CD4-positive, alpha-beta T cell treated with Interleukin-6 at 100 ng/mL for 8 hours (primary cell): ENCODE results near the gene CASP8.
"Not testable (repeated sequence)": the region's sequence is repeated elsewhere in the genome, so short reads cannot be mapped to it uniquely, and the experiment has no call there.

ENCODE experiments used
- DNase-seq: peaks from one replicate; pipeline ENCODE4 v3.0.0-alpha.2; 2020; ENCODE audit warnings: mixed read lengths, low spot score

The CASP8 gene

DNA sequence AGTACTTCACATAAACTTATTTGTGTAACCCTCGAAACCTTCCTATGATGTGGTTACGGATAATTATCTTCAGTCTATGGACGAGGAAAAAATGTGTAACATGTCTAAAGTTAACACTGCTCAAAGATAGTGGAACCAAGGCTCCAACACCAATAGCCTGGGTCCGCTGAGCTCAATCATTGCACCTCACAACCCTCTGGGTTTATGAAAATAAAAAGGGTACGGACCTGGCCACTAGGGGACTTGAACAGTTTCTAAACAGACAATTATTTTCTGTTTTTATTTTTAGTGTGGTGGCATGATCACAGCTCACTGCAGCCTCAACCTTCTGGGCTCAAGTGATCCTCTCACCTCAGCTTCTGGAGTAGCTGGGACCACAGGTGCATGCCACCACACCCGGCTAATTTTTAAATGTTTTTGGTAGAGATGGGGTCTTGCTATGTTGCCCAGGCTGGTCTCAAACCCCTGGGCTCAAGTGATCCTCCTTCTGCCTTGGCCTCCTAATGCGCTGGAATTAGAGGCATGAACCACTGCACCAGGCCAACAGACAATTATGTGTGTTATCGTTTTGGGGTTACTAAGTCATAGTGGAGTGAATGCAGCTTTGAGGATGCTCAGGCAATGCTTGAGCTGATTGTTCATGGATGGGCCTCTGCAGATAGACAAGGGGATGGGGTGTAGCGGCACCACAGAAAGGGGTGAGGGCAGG is 10.1 kb downstream of the CASP8 start:
- DNase-seq: no peak

DNA sequence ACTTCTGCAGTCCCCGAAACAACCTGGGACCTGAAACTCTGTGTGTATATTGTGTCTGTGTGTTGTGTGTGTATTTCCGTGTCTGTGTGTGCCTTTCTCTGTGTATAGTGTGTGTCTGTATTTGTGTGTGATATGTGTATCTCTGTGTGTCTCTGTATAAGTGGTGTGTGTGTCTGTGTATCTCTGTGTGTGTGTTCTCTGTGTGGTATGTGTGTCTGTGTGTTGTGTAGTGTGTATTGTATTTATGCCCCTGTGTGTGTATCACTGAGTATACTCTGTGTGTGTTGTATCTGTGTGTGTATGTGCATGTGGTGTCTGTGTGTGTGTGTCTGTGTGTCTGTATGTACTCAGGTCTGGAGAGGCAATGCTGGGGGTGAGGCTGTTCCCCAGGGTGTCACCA is 11.6 kb downstream of the CASP8 start:
- no peak for DNase-seq

DNA sequence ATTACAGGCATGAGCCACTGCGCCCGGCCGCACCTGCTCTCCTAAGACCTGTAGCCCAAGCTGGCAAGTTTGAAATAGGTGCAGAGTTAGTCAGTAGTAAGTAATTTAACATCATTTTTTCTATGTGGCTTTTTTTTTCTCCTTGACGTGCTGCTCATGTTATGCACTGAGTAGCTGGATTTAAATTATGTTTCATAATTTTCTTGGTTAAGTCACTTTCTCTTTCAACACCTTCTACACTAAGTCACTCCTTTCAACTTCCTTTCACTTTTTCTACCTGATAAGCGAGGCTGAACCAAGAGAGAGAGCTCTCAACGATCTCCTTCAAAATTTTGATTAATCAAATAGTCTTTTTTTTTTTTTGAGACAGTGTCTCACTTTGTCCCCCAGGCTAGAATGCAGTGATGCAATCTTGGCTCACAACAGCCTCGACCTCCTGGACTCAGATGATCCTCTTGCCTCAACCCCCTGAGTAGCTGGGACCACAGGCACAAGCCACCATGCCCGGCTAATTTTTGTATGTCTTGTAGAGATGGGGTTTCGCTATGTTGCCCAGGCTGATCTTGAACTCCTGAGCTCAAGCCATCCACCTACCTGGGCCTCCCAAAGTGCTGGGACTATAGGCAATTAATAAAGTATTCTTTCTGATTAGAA is 13.1 kb downstream of the CASP8 start:
- DNase-seq: no peak

DNA sequence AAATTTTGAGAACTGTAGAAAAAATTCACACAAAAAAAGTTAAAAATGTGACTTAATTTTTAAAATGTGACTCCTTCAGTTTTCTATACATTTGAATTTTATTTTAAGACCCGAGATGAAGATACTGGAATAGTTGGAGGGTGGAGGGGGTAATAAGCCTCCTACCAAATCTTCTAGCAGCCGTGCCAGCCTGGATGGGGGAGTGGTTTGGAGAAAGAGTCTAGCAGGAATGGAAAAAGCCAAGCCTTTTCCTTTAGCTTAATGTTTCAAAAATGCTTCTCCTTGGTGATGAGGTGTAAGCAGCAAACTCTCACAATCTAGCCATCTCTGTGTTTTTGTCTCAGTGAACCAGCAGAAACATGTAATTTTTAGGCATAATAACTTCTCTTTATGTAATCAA is 14.7 kb downstream of the CASP8 start:
- no peak for DNase-seq

DNA sequence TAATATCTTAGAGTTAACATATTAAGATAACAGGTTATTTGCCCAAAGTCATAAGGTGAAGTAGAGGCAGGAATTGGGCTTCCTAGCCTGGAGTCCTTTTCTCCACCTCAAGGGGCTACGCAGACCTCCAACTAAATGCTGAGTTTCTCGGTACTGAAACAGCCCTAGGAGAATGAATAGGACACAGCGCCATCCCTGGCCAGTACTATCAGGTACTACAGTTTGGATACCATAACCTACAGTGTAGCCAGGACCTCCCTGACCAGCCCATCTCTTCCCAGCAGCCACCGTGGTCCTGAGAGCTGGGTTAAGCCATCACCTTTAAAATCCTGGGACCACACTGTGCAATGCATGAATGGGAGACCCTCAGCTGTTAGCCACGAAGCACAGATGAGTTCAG is 15.7 kb downstream of the CASP8 start:
- no peak for DNase-seq

DNA sequence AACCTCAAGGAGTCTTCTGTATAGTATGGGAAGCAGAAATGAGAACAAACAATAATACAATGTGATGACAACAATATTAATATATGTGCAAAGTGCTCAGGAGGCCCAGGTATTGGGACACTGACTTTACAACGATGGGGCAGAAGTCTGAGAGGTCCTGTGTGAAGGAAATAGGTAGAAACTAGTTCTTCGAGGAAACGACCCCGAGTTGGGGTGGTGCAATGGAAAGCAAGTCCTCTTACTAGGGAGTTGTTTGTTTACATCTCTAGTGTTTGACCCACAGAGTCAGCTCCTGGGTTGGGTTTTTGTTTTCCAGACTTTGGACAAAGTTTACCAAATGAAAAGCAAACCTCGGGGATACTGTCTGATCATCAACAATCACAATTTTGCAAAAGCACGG is 16.2 kb downstream of the CASP8 start:
- DNase-seq: no peak

DNA sequence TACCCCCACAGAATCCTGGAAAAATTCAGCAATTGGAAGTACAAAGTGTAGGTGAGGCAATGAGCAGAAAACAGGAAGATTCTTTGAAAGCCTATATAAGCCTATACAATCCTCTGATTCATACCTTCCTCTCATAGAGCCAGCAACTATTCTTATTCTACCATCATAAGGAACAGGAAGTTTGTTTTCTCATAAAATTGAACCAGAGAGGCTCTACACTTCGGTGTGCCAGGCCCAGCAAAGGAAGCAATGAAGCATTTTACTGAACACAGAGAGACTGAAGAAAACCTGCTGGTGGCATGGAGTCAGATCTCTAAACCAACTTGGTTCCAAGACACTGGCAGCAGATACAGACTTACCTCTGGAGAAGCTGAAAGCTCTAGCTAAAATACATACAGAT is 18.7 kb downstream of the CASP8 start:
- DNase-seq: no peak

DNA sequence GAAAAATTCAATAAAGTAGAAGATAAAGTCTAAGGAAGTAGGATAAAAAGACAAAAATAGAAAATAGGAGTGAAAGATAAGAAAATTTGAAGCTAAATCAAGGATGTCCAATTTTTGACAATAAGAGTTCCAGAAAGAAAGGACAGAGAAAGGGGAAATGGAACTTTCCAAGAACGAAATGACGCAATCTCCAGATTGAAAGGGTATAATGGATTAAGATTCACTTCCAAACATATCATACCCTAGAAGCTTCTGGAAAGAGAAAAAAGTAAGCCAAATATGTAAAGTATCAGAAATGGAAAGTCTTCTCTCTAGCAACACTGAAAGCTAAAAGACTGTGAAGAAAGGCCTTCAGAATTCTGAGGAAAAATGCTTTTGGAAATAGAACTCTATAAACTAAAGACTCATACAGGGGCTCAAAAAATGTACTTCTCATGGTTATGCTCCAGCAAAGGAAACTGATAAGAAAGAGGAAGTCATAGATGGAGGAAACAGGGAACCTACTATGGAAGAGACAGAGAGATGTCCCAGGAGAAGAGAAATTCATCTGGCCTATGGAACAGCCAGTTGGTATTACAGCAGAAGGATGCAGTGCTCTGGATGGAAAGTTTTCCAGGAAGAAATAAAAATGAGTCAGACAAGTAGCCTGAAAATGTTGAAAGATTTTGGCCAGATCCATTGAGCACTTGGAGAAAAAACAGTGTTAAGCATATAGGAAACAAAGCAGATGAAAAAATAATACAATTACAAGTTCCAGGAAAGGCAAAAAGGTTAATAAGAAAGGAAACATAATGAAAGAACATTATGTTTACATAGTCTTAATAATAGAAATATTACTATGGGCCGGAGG is 20.1 kb downstream of the CASP8 start:
- DNase-seq: no peak

DNA sequence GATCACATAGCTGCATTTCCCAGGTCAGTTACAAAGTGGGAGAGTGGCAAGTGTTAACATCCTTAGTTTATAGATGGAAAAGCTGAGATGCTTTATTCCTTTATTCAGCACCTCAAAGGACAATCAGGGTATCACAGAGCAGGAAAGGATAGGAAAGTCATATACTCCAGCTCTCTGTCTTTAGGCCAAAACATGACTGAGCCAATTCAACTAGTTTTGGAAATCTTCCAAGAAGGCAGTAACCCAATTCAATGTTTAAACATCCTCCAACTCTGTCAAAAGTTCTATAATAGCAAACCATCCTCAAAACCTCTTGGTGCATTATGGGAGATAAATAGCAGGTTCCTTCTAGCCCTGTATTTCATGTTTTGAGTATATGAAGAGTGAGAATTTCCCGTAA is 25.2 kb downstream of the CASP8 start:
- DNase-seq: no peak

DNA sequence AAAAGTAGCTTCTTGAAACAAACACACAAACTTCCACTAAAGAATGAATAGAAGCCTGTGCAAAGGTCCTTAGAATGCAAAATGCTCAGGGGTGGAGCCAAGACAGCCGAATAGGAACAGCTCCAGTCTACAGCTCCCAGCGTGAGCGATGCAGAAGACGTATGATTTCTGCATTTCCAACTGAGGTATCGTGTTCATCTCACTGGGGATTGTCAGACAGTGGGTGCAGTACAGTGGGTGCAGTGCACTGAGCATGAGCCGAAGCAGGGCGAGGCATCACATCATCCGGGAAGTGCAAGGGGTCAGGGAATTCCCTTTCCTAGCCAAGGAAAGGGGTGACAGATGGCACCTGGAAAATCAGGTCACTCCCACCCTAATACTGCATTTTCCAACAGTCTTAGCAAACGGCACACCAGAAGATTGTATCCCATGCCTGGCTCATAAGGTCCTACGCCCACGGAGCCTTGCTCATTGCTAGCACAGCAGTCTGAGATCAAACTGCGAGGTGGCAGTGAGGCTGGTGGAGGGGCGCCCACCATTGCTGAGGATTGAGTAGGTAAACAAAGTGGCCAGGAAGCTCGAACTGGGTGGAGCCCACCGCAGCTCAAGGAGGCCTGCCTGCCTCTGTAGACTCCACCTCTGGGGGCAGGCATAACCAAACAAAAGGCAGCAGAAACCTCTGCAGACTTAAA is 30.3 kb downstream of the CASP8 start:
- not testable (repeated sequence) for DNase-seq

DNA sequence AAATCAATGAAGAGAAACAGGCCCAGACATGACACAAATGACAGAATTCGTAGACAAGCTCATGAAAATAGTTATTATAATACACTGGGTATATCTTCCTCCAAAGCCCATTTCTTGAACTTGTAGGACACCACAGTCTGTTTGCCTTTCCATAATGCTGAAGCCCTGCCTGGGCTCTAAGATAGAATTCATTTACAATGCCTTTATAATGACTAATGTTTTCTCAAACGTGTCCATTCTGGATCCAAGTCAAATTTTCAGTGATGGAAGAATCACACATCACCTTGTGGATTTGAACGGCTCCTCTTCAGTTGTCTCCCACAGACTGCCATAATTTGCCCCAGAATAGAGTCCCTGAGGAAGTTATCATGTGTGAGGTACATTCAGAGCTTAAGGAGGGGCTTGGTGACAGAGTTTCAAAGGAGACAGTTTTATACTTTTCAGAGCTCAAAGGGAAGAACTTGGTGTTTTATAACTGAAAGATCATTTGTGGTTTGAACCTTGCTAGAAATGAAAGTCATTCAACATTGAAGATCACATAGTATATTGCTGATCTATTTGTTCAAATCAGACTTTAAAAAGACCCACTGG is 38.2 kb downstream of the CASP8 start:
- no peak for DNase-seq

DNA sequence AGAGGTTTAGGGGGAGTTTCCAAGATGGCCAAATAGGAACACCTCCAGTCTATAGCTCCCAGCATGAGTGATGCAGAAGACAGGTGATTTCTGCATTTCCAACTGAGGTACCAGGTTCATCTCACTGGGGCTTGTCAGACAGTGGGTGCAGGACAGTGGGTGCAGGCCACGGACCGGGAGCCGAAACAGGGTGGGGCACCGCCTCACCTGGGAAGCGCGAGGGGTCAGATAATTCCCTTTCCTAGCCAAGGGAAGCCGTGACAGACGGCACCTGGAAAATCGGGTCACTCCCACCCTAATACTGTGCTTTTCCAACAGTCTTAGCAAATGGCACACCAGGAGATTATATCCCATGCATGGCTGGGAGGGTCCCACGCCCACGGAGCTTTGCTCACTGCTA is 39.6 kb downstream of the CASP8 start:
- not testable (repeated sequence) for DNase-seq

DNA sequence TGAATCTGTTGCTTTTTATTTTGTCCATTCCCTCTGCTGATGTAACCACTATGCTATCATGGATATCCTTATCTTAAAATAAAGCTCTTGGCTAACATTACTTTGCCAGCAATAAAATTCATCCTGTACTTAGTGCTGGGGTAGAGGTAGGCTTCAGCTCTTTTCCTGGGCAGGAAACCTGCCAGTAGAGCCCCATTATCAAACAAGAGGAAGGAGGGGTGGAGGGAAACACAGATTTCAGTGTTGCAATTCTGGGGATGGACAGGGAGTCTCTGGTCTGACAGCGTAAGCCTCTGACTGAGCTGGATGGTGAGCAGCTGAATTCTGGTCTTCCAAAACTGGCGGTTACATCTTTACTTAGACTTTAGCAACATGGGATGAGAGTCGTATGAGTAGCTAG is 47.5 kb downstream of the CASP8 start:
- no peak for DNase-seq

DNA sequence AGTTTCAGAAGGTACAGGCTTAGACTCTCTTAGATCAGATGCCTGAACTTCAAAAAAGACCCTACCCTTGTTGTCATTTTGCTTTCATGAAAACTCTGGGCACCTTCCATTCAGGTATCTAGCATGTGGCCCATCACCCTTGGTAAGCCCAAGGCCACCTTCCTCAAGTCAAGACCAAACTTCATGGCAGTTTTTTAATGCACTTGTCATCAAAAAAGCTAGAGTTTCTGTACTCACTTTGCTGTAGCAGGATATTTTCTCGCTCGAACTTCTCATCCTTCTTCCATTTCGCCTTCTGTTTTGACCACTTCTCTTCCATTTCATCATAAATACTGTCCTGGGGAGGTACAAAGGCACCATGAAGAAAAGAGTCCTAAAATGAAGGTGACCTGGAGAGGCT is 48.6 kb downstream of the CASP8 start:
- no peak for DNase-seq

DNA sequence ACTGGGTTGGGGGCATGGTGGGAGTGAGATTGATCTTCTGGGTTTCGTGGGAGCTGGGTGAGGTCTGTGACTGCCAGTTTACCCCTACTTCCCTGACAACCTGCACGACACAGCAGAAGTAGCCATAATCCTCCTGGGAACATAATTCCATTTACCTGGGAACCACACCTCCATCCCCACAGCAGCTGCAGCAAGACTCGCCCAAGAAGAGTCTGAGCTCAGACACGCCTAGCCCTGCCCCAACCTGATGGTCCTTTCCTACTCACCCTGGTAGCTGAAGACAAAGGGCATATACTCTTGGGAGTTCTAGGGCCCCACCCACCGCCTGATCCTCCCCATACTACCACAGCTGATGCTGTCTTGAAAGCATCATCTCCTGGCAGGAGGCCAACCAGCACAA is 53.0 kb downstream of the CASP8 start:
- DNase-seq: no peak

DNA sequence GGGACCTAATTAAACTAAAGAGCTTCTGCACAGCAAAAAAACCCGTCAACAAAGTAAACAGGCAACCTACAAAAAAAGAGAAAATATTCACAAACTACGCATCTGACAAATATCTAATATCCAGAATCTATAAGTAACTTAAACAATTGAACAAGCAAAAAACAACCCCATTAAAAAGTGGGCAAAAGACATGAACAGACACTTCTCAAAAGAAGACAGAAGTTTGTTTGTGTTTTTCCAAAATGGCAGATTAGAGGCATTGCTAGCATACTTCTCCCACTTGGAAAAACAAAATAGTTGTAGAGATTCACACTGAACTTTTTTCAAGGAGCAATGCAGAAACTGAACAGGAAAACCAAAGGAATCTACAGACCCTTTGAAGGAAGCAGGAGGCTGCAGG is 59.2 kb downstream of the CASP8 start:
- DNase-seq: no peak

DNA sequence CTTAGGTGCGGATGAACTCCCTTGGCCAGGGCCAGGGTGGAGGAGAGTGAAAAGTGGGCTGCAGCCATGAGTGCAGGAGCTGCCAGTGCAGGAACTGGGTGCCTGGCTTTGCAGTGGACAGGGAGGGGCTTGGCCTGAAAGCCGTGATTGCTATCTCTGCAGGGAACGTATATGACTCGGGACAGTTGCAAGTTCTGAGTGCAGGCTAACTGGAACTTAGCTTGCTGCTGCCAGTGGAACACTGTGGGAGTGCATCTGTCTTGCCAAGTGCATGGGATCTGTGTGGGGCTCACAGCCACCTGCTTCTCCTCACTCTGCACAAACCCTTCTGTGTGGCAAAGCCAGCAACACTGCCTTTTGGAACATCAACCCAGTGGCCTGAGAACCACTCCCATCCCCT is 59.9 kb downstream of the CASP8 start:
- no peak for DNase-seq

DNA sequence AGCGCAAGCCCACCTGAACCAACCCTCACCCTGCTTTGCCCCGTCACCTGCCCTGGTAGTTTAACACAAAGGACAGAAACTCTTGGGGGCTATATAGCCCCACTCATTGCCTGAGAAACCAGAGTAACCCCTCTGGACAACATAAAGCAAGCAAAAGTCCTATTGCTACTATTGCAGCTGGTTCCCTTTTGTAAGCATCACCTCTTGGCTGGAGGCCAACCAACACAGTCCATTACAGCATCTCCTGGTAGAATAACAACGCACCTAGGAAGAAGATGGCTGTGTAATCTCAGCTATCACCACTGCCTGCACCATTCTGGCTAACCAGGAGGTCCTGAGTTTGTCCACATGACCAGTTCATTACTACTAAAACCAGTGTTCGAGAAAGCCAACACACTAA is 60.4 kb downstream of the CASP8 start:
- DNase-seq: no peak

DNA sequence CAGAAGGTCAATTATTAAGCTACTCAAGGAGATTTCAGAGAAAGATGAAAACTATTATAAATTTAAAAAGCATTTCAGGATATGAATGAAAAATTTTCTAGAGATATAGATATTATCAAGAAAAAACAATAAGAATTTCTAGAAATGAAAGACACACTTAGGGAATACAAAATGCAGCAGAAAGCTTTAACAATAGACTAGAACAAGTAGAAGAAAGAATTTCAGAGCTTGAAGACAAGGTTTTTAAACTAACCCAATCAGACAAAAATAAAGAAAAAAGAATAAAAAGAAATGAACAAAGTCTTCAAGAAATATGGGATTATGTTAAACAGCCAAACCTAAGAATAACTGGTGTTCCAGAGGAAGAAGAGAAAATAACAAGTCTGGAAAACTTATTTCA is 62.4 kb downstream of the CASP8 start:
- DNase-seq: no peak

DNA sequence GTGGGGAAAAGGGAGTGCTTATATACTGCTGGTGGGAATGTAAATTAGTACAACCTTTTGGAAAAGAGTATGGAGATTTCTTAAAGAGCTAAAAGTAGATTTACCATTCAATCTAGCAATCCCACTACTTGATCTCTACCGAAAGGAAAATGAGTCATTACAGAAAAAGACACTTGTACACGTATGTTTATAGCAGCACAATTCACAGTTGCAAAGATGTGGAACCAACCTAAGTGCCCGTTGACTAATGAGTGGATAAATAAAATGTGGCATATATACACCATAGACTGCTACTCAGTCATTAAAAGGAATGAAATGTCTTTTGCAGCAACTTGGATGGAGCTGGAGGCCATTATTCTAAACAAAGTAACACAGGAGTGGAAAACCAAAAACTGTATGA is 67.3 kb downstream of the CASP8 start:
- no peak for DNase-seq

DNA sequence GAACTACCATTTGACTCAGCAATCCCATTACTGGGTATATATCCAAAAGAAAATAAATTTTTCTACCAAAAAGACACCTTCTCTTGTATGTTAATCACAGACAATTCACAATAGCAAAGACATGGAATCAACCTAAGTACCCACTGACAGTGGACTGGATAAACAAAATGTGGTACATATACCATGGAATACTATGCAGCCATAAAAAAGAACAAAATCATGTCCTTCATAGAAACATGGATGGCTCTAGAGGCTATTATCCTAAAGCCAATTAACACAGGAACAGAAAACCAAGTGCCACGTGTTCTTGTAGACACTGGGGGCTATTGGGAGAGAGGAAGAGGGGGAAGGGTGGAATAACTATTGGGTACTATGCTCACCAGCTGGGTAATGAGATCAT is 69.1 kb downstream of the CASP8 start:
- no peak for DNase-seq
